Endodermal cell (in vitro differentiated cells): ENCODE measurements around the gene ORMDL3. TPM values are rescaled to one million over a fixed set of nuclear protein-coding genes. Genes with fewer than 3 reads are reported as not detected.

ENCODE experiments used
- DNase-seq: peaks from one replicate; pipeline ENCODE4 v3.0.0-alpha.2; 2017
- H3K27ac ChIP-seq: 2 replicates; pipeline ENCODE4 v1.5.1; 2013; ENCODE audit warnings: mild to moderate bottlenecking, low read depth, low read length, moderate library complexity
- H3K27me3 ChIP-seq: 2 replicates; pipeline ENCODE4 v1.6.1; 2013; ENCODE audit warnings: mild to moderate bottlenecking, low read length, moderate library complexity; ENCODE audit not compliant: insufficient read depth, control insufficient read depth, poor library complexity, severe bottlenecking
- H3K36me3 ChIP-seq: 2 replicates; pipeline ENCODE4 v1.7.0; 2013; ENCODE audit warnings: mild to moderate bottlenecking, low read length, moderate library complexity; ENCODE audit not compliant: control insufficient read depth, insufficient read depth
- H3K4me1 ChIP-seq: one replicate; pipeline ENCODE4 v1.7.0; 2013; ENCODE audit warnings: low read length; ENCODE audit not compliant: control insufficient read depth, insufficient read depth
- H3K4me3 ChIP-seq: 2 replicates; pipeline ENCODE4 v1.5.1; 2013; ENCODE audit warnings: mild to moderate bottlenecking, low read length, moderate library complexity
- H3K9ac ChIP-seq: 2 replicates; pipeline ENCODE4 v1.6.1; 2013; ENCODE audit warnings: mild to moderate bottlenecking, low read length, moderate library complexity; ENCODE audit not compliant: poor library complexity, severe bottlenecking; ENCODE audit errors: extremely low read depth
- H3K9me3 ChIP-seq: 2 replicates; pipeline ENCODE4 v1.6.1; 2013; ENCODE audit warnings: mild to moderate bottlenecking, low read length, moderate library complexity; ENCODE audit not compliant: control insufficient read depth
- H3K27ac Mint-ChIP-seq: 2 replicates; pipeline ENCODE4 v1.8.0; 2020; ENCODE audit warnings: mixed read lengths
- H3K27me3 Mint-ChIP-seq: 2 replicates; pipeline ENCODE4 v1.8.0; 2021; ENCODE audit warnings: mild to moderate bottlenecking, mixed read lengths; ENCODE audit not compliant: insufficient read depth
- H3K36me3 Mint-ChIP-seq: 2 replicates; pipeline ENCODE4 v1.8.0; 2020; ENCODE audit warnings: low read depth, mixed read lengths
- H3K4me1 Mint-ChIP-seq: 2 replicates; pipeline ENCODE4 v1.8.0; 2020; ENCODE audit warnings: mixed read lengths
- H3K4me3 Mint-ChIP-seq: 2 replicates; pipeline ENCODE4 v1.8.0; 2020; ENCODE audit warnings: mild to moderate bottlenecking, moderate library complexity, mixed read lengths
- H3K9me3 Mint-ChIP-seq: 2 replicates; pipeline ENCODE4 v1.8.0; 2020; ENCODE audit warnings: mild to moderate bottlenecking, mixed read lengths
- WGBS, 2 experiments: methylation state at CpG; one replicate each; pipeline versions ENCODE4 v1.1.5 to v1.1.7; 2013; ENCODE audit warnings: missing lambda C conversion rate in 2 of 2, mixed read lengths in 1 of 2; ENCODE audit not compliant: insufficient coverage in 1 of 2, insufficient read length in 1 of 2; 5-methylcytosine and 5-hydroxymethylcytosine counted together
- total RNA-seq, 2 donors: library from RNA; stranded (reverse); fragmentation: NEBNext Ultra II Directional in 1 of 2; extraction: Animal tissue kit (Norgen Biotek cat#: 25700) in 1 of 2; gene quantifications; 2 replicates in 1 of 2; 3 replicates in 1 of 2; pipeline ENCODE4 v1.2.1, GENCODE V29; 2021
- TF ChIP-seq, protein P1 (sequence below): fragments of 200-600 bp; sonication (generic); conservative IDR thresholded peaks from 2 replicates; pipeline ENCODE4 v1.5.0; 2021; ENCODE audit warnings: antibody characterized with exemption, mild to moderate bottlenecking

The ORMDL3 gene
- total RNA-seq, 2 donors from 2014 or later: 77.7 to 83.8 TPM

DNA sequence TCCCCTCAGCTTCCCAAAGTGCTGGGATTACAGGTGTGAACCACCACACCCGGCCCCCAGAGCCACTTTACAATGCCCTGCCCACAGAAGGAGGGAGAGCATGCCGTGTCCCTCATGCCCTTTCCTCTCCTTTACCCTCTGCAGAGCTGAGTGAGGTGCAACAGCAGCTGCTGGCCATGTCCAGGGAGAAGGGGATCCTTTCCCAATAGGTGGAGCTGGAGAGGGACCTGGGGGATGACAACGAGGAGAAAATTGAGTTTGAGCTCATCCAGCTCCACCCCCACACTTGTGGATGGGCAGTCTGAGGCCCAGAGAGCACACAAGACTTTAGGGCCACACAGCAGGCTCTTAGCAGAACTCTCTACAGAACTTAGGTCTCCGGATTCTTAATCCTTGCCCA, 27.5 kb upstream of the ORMDL3 start:
- Histone ChIP-seq H3K4me1 (no peaks in the 10 kb centered on the region), H3K9ac (no peak overlapping the region), H3K36me3 (no peaks in the 10 kb centered on the region), H3K27ac (no peak overlapping the region), H3K4me3 (no peak overlapping the region), H3K9me3 (no peaks in the 10 kb centered on the region), H3K27me3 (peaks cover 10% of the 10 kb centered on the region)
- H3K27ac Mint-ChIP-seq: no peak overlapping the region
- peak; percentile 81 for DNase-seq
- H3K36me3 Mint-ChIP-seq: no peaks in the 10 kb centered on the region
- H3K4me3 Mint-ChIP-seq: peak overlapping the region; percentile 68
- 80% methylated on average over 3 of the region's 4 CpGs; no CpG with 5 or more reads in 1 of the 2 experiments for WGBS, 2 experiments
- peaks cover 24% of the 10 kb centered on the region for H3K27me3 Mint-ChIP-seq
- TF ChIP-seq, protein P1, sequence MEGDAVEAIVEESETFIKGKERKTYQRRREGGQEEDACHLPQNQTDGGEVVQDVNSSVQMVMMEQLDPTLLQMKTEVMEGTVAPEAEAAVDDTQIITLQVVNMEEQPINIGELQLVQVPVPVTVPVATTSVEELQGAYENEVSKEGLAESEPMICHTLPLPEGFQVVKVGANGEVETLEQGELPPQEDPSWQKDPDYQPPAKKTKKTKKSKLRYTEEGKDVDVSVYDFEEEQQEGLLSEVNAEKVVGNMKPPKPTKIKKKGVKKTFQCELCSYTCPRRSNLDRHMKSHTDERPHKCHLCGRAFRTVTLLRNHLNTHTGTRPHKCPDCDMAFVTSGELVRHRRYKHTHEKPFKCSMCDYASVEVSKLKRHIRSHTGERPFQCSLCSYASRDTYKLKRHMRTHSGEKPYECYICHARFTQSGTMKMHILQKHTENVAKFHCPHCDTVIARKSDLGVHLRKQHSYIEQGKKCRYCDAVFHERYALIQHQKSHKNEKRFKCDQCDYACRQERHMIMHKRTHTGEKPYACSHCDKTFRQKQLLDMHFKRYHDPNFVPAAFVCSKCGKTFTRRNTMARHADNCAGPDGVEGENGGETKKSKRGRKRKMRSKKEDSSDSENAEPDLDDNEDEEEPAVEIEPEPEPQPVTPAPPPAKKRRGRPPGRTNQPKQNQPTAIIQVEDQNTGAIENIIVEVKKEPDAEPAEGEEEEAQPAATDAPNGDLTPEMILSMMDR: no peak
- peaks cover 7% of the 10 kb centered on the region for H3K4me1 Mint-ChIP-seq
- no peaks in the 10 kb centered on the region for H3K9me3 Mint-ChIP-seq

DNA sequence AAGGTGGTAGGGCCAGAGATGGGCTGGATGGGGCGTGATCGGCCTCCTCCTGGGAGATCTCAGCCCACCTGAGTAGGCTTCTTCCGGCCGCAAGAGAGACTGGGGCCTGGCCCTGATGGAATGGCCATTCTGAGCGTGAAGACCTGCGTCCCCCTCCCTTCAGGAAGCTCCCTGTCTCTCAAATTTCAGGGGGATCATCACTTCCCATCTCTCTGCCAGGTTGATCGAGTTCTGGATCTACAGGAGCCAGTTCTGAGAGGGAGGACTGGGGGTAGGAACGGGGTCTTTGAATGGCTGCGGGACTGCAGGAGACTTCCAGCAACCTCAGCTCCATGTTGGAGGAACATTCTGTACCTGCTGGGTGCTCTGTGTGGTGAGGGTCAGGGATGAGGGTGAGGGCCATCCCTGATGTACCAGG, 26.1 kb upstream of the ORMDL3 start:
- TF ChIP-seq, protein P1: no peak
- H3K4me3 Mint-ChIP-seq: peak overlapping the region; percentile 68
- peaks cover 7% of the 10 kb centered on the region for H3K4me1 Mint-ChIP-seq
- Histone ChIP-seq H3K27ac (no peak overlapping the region), H3K36me3 (no peaks in the 10 kb centered on the region), H3K9ac (no peak overlapping the region), H3K27me3 (peaks cover 10% of the 10 kb centered on the region), H3K9me3 (no peaks in the 10 kb centered on the region), H3K4me1 (no peaks in the 10 kb centered on the region), H3K4me3 (peak overlapping the region; percentile 83)
- H3K27me3 Mint-ChIP-seq: peaks cover 26% of the 10 kb centered on the region
- H3K36me3 Mint-ChIP-seq: no peaks in the 10 kb centered on the region
- DNase-seq: no peak
- H3K9me3 Mint-ChIP-seq: no peaks in the 10 kb centered on the region
- 23 to 29% methylated on average over 8 to 9 of the region's 9 CpGs for WGBS, 2 experiments
- peak overlapping the region; percentile 95 for H3K27ac Mint-ChIP-seq

DNA sequence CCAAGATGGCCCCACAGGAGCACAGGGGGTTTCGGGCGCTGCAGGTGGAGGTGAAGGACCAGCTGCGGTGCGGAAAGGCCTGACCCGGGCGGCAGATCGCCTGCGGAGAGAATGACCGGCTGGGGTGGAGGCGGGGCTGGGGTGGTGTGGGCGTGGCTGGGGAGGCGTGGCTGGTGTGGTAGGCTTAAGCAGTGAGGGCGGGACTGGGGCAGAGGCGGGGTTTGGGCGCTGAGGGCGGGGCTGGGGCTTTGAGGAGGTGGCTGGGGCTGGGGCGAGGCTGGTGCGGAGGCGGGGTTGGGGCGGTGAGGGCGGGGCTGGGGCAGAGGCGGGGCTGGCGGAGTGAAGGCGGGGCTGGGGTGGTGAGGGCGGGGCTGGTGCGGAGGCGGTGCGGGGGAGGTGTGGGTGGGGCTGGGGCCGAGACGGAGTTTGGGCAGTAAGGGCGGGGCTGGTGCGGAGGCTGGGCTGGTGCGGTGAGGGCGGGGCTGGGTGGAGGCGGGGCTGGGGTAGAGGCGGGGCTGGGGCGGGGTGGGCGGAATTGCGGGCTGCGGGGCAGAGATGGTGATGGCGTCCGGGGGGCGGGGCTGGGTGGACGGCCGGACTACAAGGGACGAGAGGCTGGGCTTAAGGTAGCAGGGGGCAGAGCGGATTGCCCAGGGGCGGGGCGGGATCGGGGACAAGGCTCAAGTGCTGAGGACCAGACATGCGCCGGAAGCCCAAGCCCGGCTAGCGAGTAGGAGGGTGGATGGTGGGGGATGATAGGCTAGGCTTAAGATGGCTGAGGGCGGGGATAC, 25.5 kb upstream of the ORMDL3 start:
- no peak overlapping the region for H3K27ac Mint-ChIP-seq
- H3K27ac ChIP-seq: no peak overlapping the region

More for the DNA sequence above, 25.5 kb upstream of the ORMDL3 start:
- Histone ChIP-seq H3K9me3 (no peaks in the 10 kb centered on the region), H3K36me3 (no peaks in the 10 kb centered on the region), H3K4me3 (peak overlapping the region; percentile 83), H3K4me1 (no peaks in the 10 kb centered on the region), H3K27me3 (peaks cover 10% of the 10 kb centered on the region), H3K9ac (no peak overlapping the region)
- DNase-seq: peak; percentile 100
- Mint-ChIP-seq H3K27me3 (peaks cover 26% of the 10 kb centered on the region), H3K4me3 (peak overlapping the region; percentile 68), H3K4me1 (peaks cover 7% of the 10 kb centered on the region), H3K36me3 (no peaks in the 10 kb centered on the region), H3K9me3 (no peaks in the 10 kb centered on the region)
- WGBS, 2 experiments: 3 to 17% methylated on average over 2 to 34 of the region's 55 CpGs
- TF ChIP-seq, protein P1: no peak
